Stomach (tissue), 4 donors: ENCODE results near the gene CENPP.
A peak's percentile ranks its signal among the peaks of the same experiment; 100 is the strongest.

Experiments
- CTCF ChIP-seq, 7 experiments: fragments of 450-650 bp in 4 of 7; fragments of 200-600 bp in 3 of 7; sonication (generic) in 3 of 7; IDR thresholded peaks; one replicate each; pipeline ENCODE4 v1.5.1; 2016 to 2019; ENCODE audit warnings: antibody characterized with exemption in 7 of 7, control low read depth in 2 of 7, mild to moderate bottlenecking in 1 of 7
- POLR2AphosphoS5 ChIP-seq, 3 donors: sonication (generic); formaldehyde crosslinking; IDR thresholded peaks; one replicate each; pipeline ENCODE4 v1.6.1; 2016; ENCODE audit warnings: antibody characterized with exemption in 3 of 3

GRCh38 chr9:92325269-92325990 lies at the start of gene CENPP, which contains the start of gene NOL8:
- TF ChIP-seq CTCF (IDR thresholded peaks at IDR 0.05), result no peak
- peak in 2 of 3 donors; percentile 1 to 67 for TF ChIP-seq POLR2AphosphoS5 (IDR thresholded peaks at IDR 0.05)
